Neural progenitor cell (in vitro differentiated cells): Measurements from ENCODE around the gene SPATA46.

Source experiments
- EZH2 ChIP-seq: fragments of 200-600 bp; sonication (generic); IDR thresholded peaks from 2 replicates; pipeline ENCODE4 v1.6.1; 2017; ENCODE audit warnings: antibody characterized with exemption, mild to moderate bottlenecking, moderate library complexity
- EZH2phosphoT487 ChIP-seq: fragments of 200-600 bp; sonication (generic); IDR thresholded peaks from 2 replicates; pipeline ENCODE4 v1.6.1; 2017; ENCODE audit warnings: antibody characterized with exemption
- TF ChIP-seq, protein P1 (sequence below): fragments of 200-600 bp; sonication (generic); IDR thresholded peaks from 2 replicates; pipeline ENCODE4 v1.5.1; 2017; ENCODE audit warnings: antibody characterized with exemption, mild to moderate bottlenecking

DNA sequence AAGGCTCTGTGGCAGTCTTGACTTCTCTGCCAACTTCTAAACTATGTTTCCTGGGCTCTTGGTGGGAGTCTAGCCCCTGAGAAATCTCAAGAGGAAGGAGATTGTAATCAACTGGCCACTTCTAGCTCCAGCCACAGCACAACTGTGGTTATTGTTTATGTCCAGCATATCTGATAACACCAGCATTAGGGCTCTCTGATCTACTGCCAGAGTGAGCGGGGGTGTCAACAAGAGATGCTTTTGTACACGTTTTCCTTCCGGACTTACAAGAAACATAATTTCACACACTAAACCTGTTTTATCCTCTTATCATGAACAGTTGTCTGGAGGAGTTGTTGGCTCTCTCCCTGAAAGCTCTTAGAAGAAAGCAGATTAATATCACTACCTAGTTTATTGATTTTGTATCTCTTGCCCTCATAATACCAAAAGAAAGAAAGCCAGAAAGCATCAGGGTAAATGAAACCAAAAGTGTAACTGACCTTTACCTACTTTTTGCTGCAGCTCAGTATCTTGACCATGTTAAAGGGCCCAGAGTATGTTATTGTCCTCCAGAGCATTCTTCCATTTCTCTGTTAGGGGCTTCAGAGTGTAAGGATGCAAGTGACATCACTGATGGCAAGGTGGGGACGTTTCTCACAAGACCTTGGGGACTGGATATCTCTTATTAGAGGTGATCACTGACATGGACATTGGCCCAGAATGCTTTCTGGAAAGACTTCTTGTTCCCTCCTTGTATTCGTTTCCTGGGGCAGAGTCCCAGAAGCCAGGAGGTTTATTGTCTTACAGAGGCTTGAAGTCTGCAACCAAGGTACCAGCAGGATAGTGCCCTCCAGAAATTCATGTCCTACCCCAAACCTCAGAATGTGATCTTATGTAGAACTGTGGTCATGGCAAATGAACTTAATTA is 44.9 kb upstream of the SPATA46 start:
- TF ChIP-seq, protein P1, sequence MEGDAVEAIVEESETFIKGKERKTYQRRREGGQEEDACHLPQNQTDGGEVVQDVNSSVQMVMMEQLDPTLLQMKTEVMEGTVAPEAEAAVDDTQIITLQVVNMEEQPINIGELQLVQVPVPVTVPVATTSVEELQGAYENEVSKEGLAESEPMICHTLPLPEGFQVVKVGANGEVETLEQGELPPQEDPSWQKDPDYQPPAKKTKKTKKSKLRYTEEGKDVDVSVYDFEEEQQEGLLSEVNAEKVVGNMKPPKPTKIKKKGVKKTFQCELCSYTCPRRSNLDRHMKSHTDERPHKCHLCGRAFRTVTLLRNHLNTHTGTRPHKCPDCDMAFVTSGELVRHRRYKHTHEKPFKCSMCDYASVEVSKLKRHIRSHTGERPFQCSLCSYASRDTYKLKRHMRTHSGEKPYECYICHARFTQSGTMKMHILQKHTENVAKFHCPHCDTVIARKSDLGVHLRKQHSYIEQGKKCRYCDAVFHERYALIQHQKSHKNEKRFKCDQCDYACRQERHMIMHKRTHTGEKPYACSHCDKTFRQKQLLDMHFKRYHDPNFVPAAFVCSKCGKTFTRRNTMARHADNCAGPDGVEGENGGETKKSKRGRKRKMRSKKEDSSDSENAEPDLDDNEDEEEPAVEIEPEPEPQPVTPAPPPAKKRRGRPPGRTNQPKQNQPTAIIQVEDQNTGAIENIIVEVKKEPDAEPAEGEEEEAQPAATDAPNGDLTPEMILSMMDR = no peak
- no peak for TF ChIP-seq EZH2phosphoT487
- TF ChIP-seq EZH2 = no peak
